PC-9 (cell line): Measurements from ENCODE around the gene LRRTM4. TPM values are rescaled to one million over a fixed set of nuclear protein-coding genes. Genes with fewer than 3 reads are reported as not detected.

Experiments
- BruUV-seq: library from RNA; stranded (reverse); fragments of 400-500 nt; replicated peaks from 2 replicates; lab custom pipeline; 2021; lab: Mats Ljungman, UMichigan
- CTCF ChIA-PET: fragments of 300-600 bp; sonication (Branson Sonifier 250); formaldehyde crosslinking; loops from one replicate; lab custom pipeline; 2022; ENCODE audit warnings: antibody characterized with exemption; lab: Charles Lee
- POLR2A ChIA-PET: fragments of 300-600 bp; sonication (Branson Sonifier 250); formaldehyde crosslinking; loops from one replicate; lab custom pipeline; 2022; ENCODE audit warnings: antibody characterized with exemption; ENCODE audit not compliant: unreplicated experiment; lab: Charles Lee
- DNase-seq, 2 experiments: peaks; one replicate each; pipeline versions ENCODE4 v3.0.0 to v3.0.0-alpha.2; 2015 to 2022; ENCODE audit warnings: mixed read lengths in 1 of 2
- H2AFZ ChIP-seq: fragments of 200-600 bp; sonication (generic); 2 replicates; pipeline ENCODE4 v1.8.1; 2017; ENCODE audit warnings: antibody characterized with exemption
- H3F3A ChIP-seq: fragments of 200-600 bp; sonication (generic); 2 replicates; pipeline ENCODE4 v1.8.1; 2017; ENCODE audit warnings: antibody characterized with exemption, mild to moderate bottlenecking, low read depth; ENCODE audit not compliant: insufficient read depth
- H3K27ac ChIP-seq: fragments of 200-600 bp; sonication (generic); 2 replicates; pipeline ENCODE4 v1.6.1; 2016; ENCODE audit warnings: mixed run types
- H3K27me3 ChIP-seq: fragments of 200-600 bp; sonication (generic); 2 replicates; pipeline ENCODE4 v1.6.1; 2016; ENCODE audit warnings: low read depth, mixed run types; ENCODE audit not compliant: insufficient read depth
- H3K36me3 ChIP-seq: fragments of 200-600 bp; sonication (generic); 2 replicates; pipeline ENCODE4 v1.6.1; 2016; ENCODE audit warnings: low read depth, mixed run types
- H3K4me1 ChIP-seq: fragments of 200-600 bp; sonication (generic); replicated peaks from 2 replicates; pipeline ENCODE4 v1.6.1; 2016; ENCODE audit warnings: mixed run types; ENCODE audit not compliant: insufficient read depth
- H3K4me2 ChIP-seq: fragments of 200-600 bp; sonication (generic); 2 replicates; pipeline ENCODE4 v1.6.1; 2017; ENCODE audit warnings: mixed run types
- H3K4me3 ChIP-seq: fragments of 200-600 bp; sonication (generic); 2 replicates; pipeline ENCODE4 v1.6.1; 2016; ENCODE audit warnings: mixed run types
- H3K79me2 ChIP-seq: fragments of 200-600 bp; sonication (generic); 2 replicates; pipeline ENCODE4 v1.6.1; 2017; ENCODE audit warnings: low read depth, mixed run types
- H3K9me2 ChIP-seq: fragments of 200-600 bp; sonication (generic); 2 replicates; pipeline ENCODE4 v1.8.1; 2017; ENCODE audit warnings: mild to moderate bottlenecking; ENCODE audit not compliant: insufficient read depth
- H3K9me3 ChIP-seq: fragments of 200-600 bp; sonication (generic); 2 replicates; pipeline ENCODE4 v1.8.1; 2016; ENCODE audit warnings: low read depth; ENCODE audit not compliant: insufficient read depth
- H4K20me1 ChIP-seq: fragments of 200-600 bp; sonication (generic); 2 replicates; pipeline ENCODE4 v1.8.1; 2017; ENCODE audit not compliant: insufficient read depth
- CTCF ChIP-seq: fragments of 200-600 bp; sonication (generic); conservative IDR thresholded peaks from 2 replicates; pipeline ENCODE4 v1.6.1; 2017; ENCODE audit warnings: mixed run types, antibody characterized with exemption, mild to moderate bottlenecking, moderate library complexity
- EZH2 ChIP-seq: fragments of 200-600 bp; sonication (generic); IDR thresholded peaks from 2 replicates; pipeline ENCODE4 v1.8.0; 2017; ENCODE audit warnings: antibody characterized with exemption, low read depth
- intact Hi-C: fragments of 100-400 bp; cut with micrococcal nuclease; formaldehyde crosslinking; loops from one replicate; pipeline ENCODE4 v1.10.0; 2022; ENCODE audit not compliant: unreplicated experiment
- total RNA-seq: library from RNA; stranded (reverse); gene quantifications from 2 replicates; pipeline ENCODE4 v1.2.3, GENCODE V29; 2021

LRRTM4 gene
- total RNA-seq, 1 experiment from 2014 or later, result 2.2 TPM

- Histone ChIP-seq H3F3A (no peaks in the 10 kb centered on the region), H3K9me2 (no peaks in the 10 kb centered on the region), H3K36me3 (no peaks in the 10 kb centered on the region), H3K79me2 (no peaks in the 10 kb centered on the region), H3K27ac (no peak overlapping the region), H4K20me1 (no peaks in the 10 kb centered on the region), H3K4me1 (no peaks in the 10 kb centered on the region), H2AFZ (no peak overlapping the region), H3K9me3 (no peaks in the 10 kb centered on the region), H3K4me2 (no peak overlapping the region), H3K4me3 (no peak overlapping the region), H3K27me3 (no peaks in the 10 kb centered on the region)
- BruUV-seq, result no TSS peak
- TF ChIP-seq CTCF (no peak), EZH2 (no peak)
- ChIA-PET CTCF (no interaction called here), POLR2A (no interaction called here)
- no peak for DNase-seq
- intact Hi-C loops, result no loop called here
Measured at GRCh38 chr2:76938153-76938552, 584.0 kb downstream of the LRRTM4 start.

- BruUV-seq, result no TSS peak
- POLR2A ChIA-PET, result no interaction called here
Measured at GRCh38 chr2:76932550-76932949, 589.6 kb downstream of the LRRTM4 start.

GRCh38 chr2:76930056-76930744 lies 592.0 kb downstream of the LRRTM4 start:
- no peaks in the 10 kb centered on the region for H3K9me3 ChIP-seq
- H3K27me3 ChIP-seq, result no peaks in the 10 kb centered on the region
- no peaks in the 10 kb centered on the region for H3F3A ChIP-seq
- H4K20me1 ChIP-seq, result no peaks in the 10 kb centered on the region
- H3K4me2 ChIP-seq, result no peak overlapping the region
- TF ChIP-seq CTCF (no peak), EZH2 (no peak)
- no peak for DNase-seq
- no peaks in the 10 kb centered on the region for H3K36me3 ChIP-seq
- peaks cover 5% of the 10 kb centered on the region; the same call in 1 of the 2 replicates for H3K9me2 ChIP-seq
- ChIA-PET POLR2A (no interaction called here), CTCF (no interaction called here)
- H3K27ac ChIP-seq, result no peak overlapping the region
- intact Hi-C loops, result no loop called here
- H3K79me2 ChIP-seq, result no peaks in the 10 kb centered on the region
- H3K4me3 ChIP-seq, result no peak overlapping the region
- no peaks in the 10 kb centered on the region for H3K4me1 ChIP-seq
- BruUV-seq, result no TSS peak
- no peak overlapping the region for H2AFZ ChIP-seq

More at GRCh38 chr2:76932550-76932949, 589.6 kb downstream of the LRRTM4 start:
- Histone ChIP-seq H2AFZ (no peak overlapping the region), H3K4me3 (no peak overlapping the region), H3K4me1 (no peaks in the 10 kb centered on the region), H3K27me3 (no peaks in the 10 kb centered on the region), H3K9me3 (no peaks in the 10 kb centered on the region), H3K27ac (no peak overlapping the region), H4K20me1 (no peaks in the 10 kb centered on the region), H3F3A (no peaks in the 10 kb centered on the region), H3K36me3 (no peaks in the 10 kb centered on the region), H3K79me2 (no peaks in the 10 kb centered on the region), H3K9me2 (no peaks in the 10 kb centered on the region; the same call in 1 of the 2 replicates), H3K4me2 (no peak overlapping the region)
- intact Hi-C loops, result no loop called here
- DNase-seq, result no peak
- TF ChIP-seq EZH2 (no peak), CTCF (no peak)
- CTCF ChIA-PET, result no interaction called here
